Measurements from ENCODE around the gene RBFOX2. TPM values are rescaled to one million over a fixed set of nuclear protein-coding genes. Genes with fewer than 3 reads are reported as not detected.

The RBFOX2 gene
- total RNA-seq, 1 donor from 2014 or later, result 164 TPM

- H3K9me3 Mint-ChIP-seq, result peaks cover 7% of the 10 kb centered on the region
- H3K27me3 Mint-ChIP-seq, result no peaks in the 10 kb centered on the region
- H3K4me3 Mint-ChIP-seq, result no peak overlapping the region
- no peak for DNase-seq (ENCODE audit: extremely low spot score, unreplicated experiment)
- peaks cover 10% of the 10 kb centered on the region for H3K36me3 Mint-ChIP-seq
- peaks cover 31% of the 10 kb centered on the region for H3K4me1 Mint-ChIP-seq (ENCODE audit: unreplicated experiment)
- no peak for TF ChIP-seq CTCF (conservative IDR thresholded peaks at IDR 0.05)
- no peak overlapping the region for H3K27ac Mint-ChIP-seq
Observed at GRCh38 chr22:35873426-35873825, 155.2 kb downstream of the RBFOX2 start.

GRCh38 chr22:35872451-35872850 is 156.2 kb downstream of the RBFOX2 start:
- Mint-ChIP-seq H3K9me3 (peaks cover 7% of the 10 kb centered on the region), H3K27ac (no peak overlapping the region), H3K4me3 (no peak overlapping the region), H3K4me1 (ENCODE audit: unreplicated experiment) (peaks cover 26% of the 10 kb centered on the region), H3K36me3 (peaks cover 10% of the 10 kb centered on the region), H3K27me3 (no peaks in the 10 kb centered on the region)
- no peak for TF ChIP-seq CTCF (conservative IDR thresholded peaks at IDR 0.05)
- DNase-seq (ENCODE audit: extremely low spot score, unreplicated experiment), result no peak

- no peak overlapping the region for H3K4me3 Mint-ChIP-seq
- H3K36me3 Mint-ChIP-seq, result peaks cover 10% of the 10 kb centered on the region
- peaks cover 7% of the 10 kb centered on the region for H3K9me3 Mint-ChIP-seq
- TF ChIP-seq CTCF (conservative IDR thresholded peaks at IDR 0.05), result no peak
- no peak for DNase-seq (ENCODE audit: extremely low spot score, unreplicated experiment)
- no peaks in the 10 kb centered on the region for H3K27me3 Mint-ChIP-seq
- H3K4me1 Mint-ChIP-seq (ENCODE audit: unreplicated experiment), result peaks cover 30% of the 10 kb centered on the region
- no peak overlapping the region for H3K27ac Mint-ChIP-seq
Observed at GRCh38 chr22:35870517-35871293, 157.9 kb downstream of the RBFOX2 start.

- Mint-ChIP-seq H3K4me3 (no peak overlapping the region), H3K4me1 (ENCODE audit: unreplicated experiment) (peaks cover 36% of the 10 kb centered on the region), H3K27ac (peak overlapping the region; percentile 82), H3K27me3 (no peaks in the 10 kb centered on the region), H3K36me3 (peaks cover 5% of the 10 kb centered on the region), H3K9me3 (peaks cover 2% of the 10 kb centered on the region)
- DNase-seq (ENCODE audit: extremely low spot score, unreplicated experiment), result no peak
- no peak for TF ChIP-seq CTCF (conservative IDR thresholded peaks at IDR 0.05)
Observed at GRCh38 chr22:35868938-35869337, 159.7 kb downstream of the RBFOX2 start.

GRCh38 chr22:35866651-35867050 is 162.0 kb downstream of the RBFOX2 start:
- DNase-seq (ENCODE audit: extremely low spot score, unreplicated experiment), result no peak
- no peak for TF ChIP-seq CTCF (conservative IDR thresholded peaks at IDR 0.05)
- Mint-ChIP-seq H3K4me1 (ENCODE audit: unreplicated experiment) (peaks cover 56% of the 10 kb centered on the region), H3K4me3 (no peak overlapping the region), H3K9me3 (no peaks in the 10 kb centered on the region), H3K27ac (no peak overlapping the region), H3K36me3 (peaks cover 4% of the 10 kb centered on the region), H3K27me3 (no peaks in the 10 kb centered on the region)
